GM12878 (cell line): ENCODE results near the gene CFAP52. TPM values are rescaled to one million over a fixed set of nuclear protein-coding genes. Genes with fewer than 3 reads are reported as not detected.

Experiments used
- ATAC-seq: fragments of 200-7000 bp; cut with Tn5 transposase; 3 replicates; pipeline ENCODE4 v1.9.1; 2020; ENCODE audit warnings: mild to moderate bottlenecking, moderate library complexity
- BruUV-seq: library from RNA; stranded (reverse); fragments of 400-500 nt; replicated peaks from 2 replicates; lab custom pipeline; 2021; lab: Mats Ljungman, UMichigan
- CTCF ChIA-PET: fragments of 300-600 bp; sonication (Branson Sonifier 250); formaldehyde crosslinking; extraction: SDS; loops from one replicate; lab custom pipeline; 2021; ENCODE audit warnings: inconsistent platforms; lab: Yijun Ruan, JAX
- POLR2A ChIA-PET: fragments of 350-600 bp; formaldehyde crosslinking; extraction: SDS; loops from one replicate; lab custom pipeline; 2021; ENCODE audit warnings: inconsistent platforms; lab: Charles Lee
- RAD21 ChIA-PET: fragments of 300-600 bp; sonication (Branson Sonifier 250); formaldehyde crosslinking; loops from one replicate; lab custom pipeline; 2023; ENCODE audit warnings: antibody characterized with exemption; ENCODE audit not compliant: unreplicated experiment; lab: Charles Lee
- SMC1A ChIA-PET: fragments of 300-600 bp; sonication (Branson Sonifier 250); formaldehyde crosslinking; loops from one replicate; lab custom pipeline; 2023; ENCODE audit not compliant: unreplicated experiment, uncharacterized antibody; lab: Charles Lee
- DNase-seq: peaks from one replicate; pipeline ENCODE4 v3.0.0-alpha.2; 2011; ENCODE audit warnings: low read depth, low spot score
- FAIRE-seq: peaks from 3 replicates; lab custom pipeline; 2011; peaks lifted over from hg19 to GRCh38; lab: Jason Lieb, UNC
- H2AFZ ChIP-seq: 2 replicates; pipeline ENCODE4 v1.6.0; 2011; ENCODE audit warnings: low read depth, low read length, control low read depth; ENCODE audit not compliant: control insufficient read depth
- H3K27ac ChIP-seq: 2 replicates; pipeline ENCODE4 v1.5.1; 2011; ENCODE audit warnings: control low read depth; ENCODE audit not compliant: control insufficient read depth, insufficient read depth
- H3K27me3 ChIP-seq, 2 experiments: replicated peaks in 1 of 2; 2 replicates each; pipeline versions ENCODE4 v1.6.0 to v1.6.1; 2011; ENCODE audit warnings: low read length in 1 of 2; ENCODE audit not compliant: control insufficient read depth in 2 of 2, insufficient read depth in 2 of 2
- H3K36me3 ChIP-seq, 2 experiments: 2 replicates each; pipeline ENCODE4 v1.5.1; 2011; ENCODE audit warnings: low read length in 1 of 2; ENCODE audit not compliant: control insufficient read depth in 2 of 2, insufficient read depth in 2 of 2
- H3K4me1 ChIP-seq: 2 replicates; pipeline ENCODE4 v1.6.1; 2011; ENCODE audit warnings: mild to moderate bottlenecking, low read length, moderate library complexity, mixed read lengths; ENCODE audit not compliant: control insufficient read depth, insufficient read depth
- H3K4me2 ChIP-seq: 2 replicates; pipeline ENCODE4 v1.6.0; 2011; ENCODE audit warnings: control low read depth; ENCODE audit not compliant: control insufficient read depth, insufficient read depth
- H3K4me3 ChIP-seq: fragments of 200-600 bp; sonication (generic); 2 replicates; pipeline ENCODE4 v1.5.1; 2016
- H3K79me2 ChIP-seq: 2 replicates; pipeline ENCODE4 v1.6.0; 2011; ENCODE audit warnings: low read length; ENCODE audit not compliant: control insufficient read depth, insufficient read depth
- H3K9ac ChIP-seq: 2 replicates; pipeline ENCODE4 v1.8.0; 2011; ENCODE audit warnings: low read length, control low read depth, mixed read lengths; ENCODE audit not compliant: control insufficient read depth, insufficient read depth
- H3K9me3 ChIP-seq: replicated peaks from 3 replicates; pipeline ENCODE4 v1.5.1; 2011; ENCODE audit warnings: mild to moderate bottlenecking, low read length; ENCODE audit not compliant: control insufficient read depth, insufficient read depth
- H4K20me1 ChIP-seq: 2 replicates; pipeline ENCODE4 v1.6.0; 2011; ENCODE audit not compliant: control insufficient read depth, insufficient read depth
- BMI1 ChIP-seq: fragments of 450-650 bp; IDR thresholded peaks from 2 replicates; pipeline ENCODE4 v1.6.1; 2016; ENCODE audit warnings: mild to moderate bottlenecking, moderate library complexity, borderline replicate concordance
- CBX3 ChIP-seq: fragments of 200-600 bp; sonication (generic); IDR thresholded peaks from 2 replicates; pipeline ENCODE4 v1.6.1; 2016; ENCODE audit warnings: low read depth, borderline replicate concordance
- CREM ChIP-seq: IDR thresholded peaks from 2 replicates; pipeline ENCODE4 v1.6.1; 2014; ENCODE audit warnings: antibody characterized with exemption, low read depth
- DPF2 ChIP-seq: fragments of 450-650 bp; IDR thresholded peaks from 2 replicates; pipeline ENCODE4 v1.6.1; 2017; ENCODE audit warnings: mild to moderate bottlenecking
- ESRRA ChIP-seq: IDR thresholded peaks from 2 replicates; pipeline ENCODE4 v1.6.1; 2012; ENCODE audit warnings: mild to moderate bottlenecking, low read length, improper control_type of control experiment
- ETV6 ChIP-seq, 2 experiments: fragments of 450-650 bp in 1 of 2; IDR thresholded peaks in 1 of 2; conservative IDR thresholded peaks in 1 of 2; 2 replicates each; pipeline ENCODE4 v1.6.1; 2014; ENCODE audit warnings: antibody characterized with exemption in 1 of 2, borderline replicate concordance in 1 of 2, low read depth in 1 of 2, mild to moderate bottlenecking in 1 of 2, moderate library complexity in 1 of 2
- MXI1 ChIP-seq: fragments of 150-350 bp; IDR thresholded peaks from 2 replicates; pipeline ENCODE4 v1.6.1; 2011; ENCODE audit warnings: low read depth, mild to moderate bottlenecking, inconsistent platforms, low read length, improper control_type of control experiment
- NBN ChIP-seq: fragments of 450-650 bp; IDR thresholded peaks from 2 replicates; pipeline ENCODE4 v1.6.1; 2016
- NR2C1 ChIP-seq: fragments of 450-650 bp; IDR thresholded peaks from 2 replicates; pipeline ENCODE4 v1.6.1; 2017; ENCODE audit warnings: antibody characterized with exemption, mild to moderate bottlenecking, moderate library complexity
- NR2F1 ChIP-seq: fragments of 450-650 bp; conservative IDR thresholded peaks from 2 replicates; pipeline ENCODE4 v1.6.1; 2017; ENCODE audit warnings: mild to moderate bottlenecking
- SMAD5 ChIP-seq: IDR thresholded peaks from 2 replicates; pipeline ENCODE4 v1.6.1; 2016; ENCODE audit warnings: antibody characterized with exemption, low read depth
- STAT3 ChIP-seq: IDR thresholded peaks from 2 replicates; pipeline ENCODE4 v1.6.1; 2011; ENCODE audit warnings: low read depth, low read length, improper control_type of control experiment
- TAF1 ChIP-seq: IDR thresholded peaks from 2 replicates; pipeline ENCODE4 v1.6.1; 2011; ENCODE audit warnings: mild to moderate bottlenecking, low read depth, low read length, borderline replicate concordance
- TBL1XR1 ChIP-seq: IDR thresholded peaks from 2 replicates; pipeline ENCODE4 v1.6.1; 2012; ENCODE audit warnings: low read depth, low read length, improper control_type of control experiment
- TCF12 ChIP-seq: IDR thresholded peaks from 2 replicates; pipeline ENCODE4 v1.6.1; 2011; ENCODE audit warnings: low read depth, mild to moderate bottlenecking, low read length
- TCF3 ChIP-seq: IDR thresholded peaks from 2 replicates; pipeline ENCODE4 v1.6.1; 2012; ENCODE audit warnings: low read depth, mild to moderate bottlenecking, low read length, borderline replicate concordance; ENCODE audit not compliant: insufficient read depth
- YY1 ChIP-seq: IDR thresholded peaks from 2 replicates; pipeline ENCODE4 v1.6.1; 2011; ENCODE audit warnings: low read depth, mild to moderate bottlenecking, low read length
- ZNF207 ChIP-seq: fragments of 450-650 bp; IDR thresholded peaks from 2 replicates; pipeline ENCODE4 v1.6.1; 2014; ENCODE audit warnings: antibody characterized with exemption, mild to moderate bottlenecking, borderline replicate concordance
- WGBS: methylation state at CpG from one replicate; pipeline ENCODE4 v1.1.6; 2016; ENCODE audit warnings: low lambda C conversion rate; ENCODE audit not compliant: insufficient replicate concordance, insufficient coverage; ENCODE audit errors: missing lambda C conversion rate; 5-methylcytosine and 5-hydroxymethylcytosine counted together
- in situ Hi-C: fragments of 300-500 bp; cut with MboI; formaldehyde crosslinking; loops from 9 replicates; pipeline ENCODE4 v1.14.3; 2018; ENCODE audit warnings: mixed read lengths
- intact Hi-C: fragments of 100-400 bp; cut with micrococcal nuclease; formaldehyde crosslinking; loops from one replicate; pipeline ENCODE4 v1.14.2; 2022; ENCODE audit not compliant: unreplicated experiment
- polyA plus RNA-seq, 11 experiments: library from polyadenylated mRNA; depleted of rRNA in 4 of 11; unstranded in 6 of 11; stranded (reverse) in 5 of 11; fragments of >200 nt; fragmentation: Nextera tagmentation in 4 of 11; fragmentation: Illumina TruSeq in 1 of 11; extraction: Ambion mirVana in 4 of 11; extraction: Trizol in 1 of 11; gene quantifications; 1 replicate in 1 of 11; 2 replicates in 10 of 11; pipeline versions ENCODE4 v1.2.1 to v1.2.3, GENCODE V29; 2011 to 2016; ENCODE audit warnings: inconsistent platforms in 2 of 11, missing spikeins in 2 of 11, low read depth in 1 of 11
- total RNA-seq, 4 experiments: library from RNA; depleted of rRNA in 3 of 4; stranded (reverse); fragments of >200 nt in 3 of 4; fragmentation: Illumina TruSeq in 1 of 4; extraction: Trizol in 1 of 4; gene quantifications; 2 replicates each; pipeline versions ENCODE4 v1.2.1 to v1.2.3, GENCODE V29; 2013 to 2021

The CFAP52 gene
- total and polyA plus RNA-seq, 10 of the 15 experiments (the other 5 are each of a cell fraction or from before 2014, with no cell fraction given): 0.05 to 0.14 TPM; not detected in 8

GRCh38 chr17:9576521-9577372 is at the start of gene CFAP52 (continued):
- peak; percentile 97 for TF ChIP-seq BMI1

DNA sequence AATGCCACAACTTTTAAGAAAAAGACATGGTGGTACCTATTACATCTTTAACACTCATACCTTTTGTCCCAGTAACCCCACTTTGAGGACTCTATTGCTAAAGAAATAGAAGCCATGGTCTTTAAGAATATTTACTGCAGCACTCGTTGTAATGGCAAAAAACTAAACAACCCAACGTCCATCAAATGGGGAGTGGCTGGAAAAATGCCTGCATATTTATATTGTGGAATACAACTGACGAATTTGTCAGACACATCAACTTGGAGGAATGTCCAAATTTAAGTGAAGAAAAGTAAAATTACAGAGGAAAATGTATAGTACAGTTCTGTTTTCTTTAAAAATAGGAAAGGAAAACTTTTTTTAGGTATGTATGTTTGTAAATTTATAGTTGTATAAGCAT is 48.7 kb upstream of the CFAP52 start:
- FAIRE-seq: no peak
- H3K79me2 ChIP-seq: no peaks in the 10 kb centered on the region
- WGBS: 65% methylated on average over 3 of the region's 3 CpGs
- CTCF ChIA-PET: no interaction called here
- H3K4me3 ChIP-seq: no peak overlapping the region
- no peaks in the 10 kb centered on the region for H3K27me3 ChIP-seq
- H4K20me1 ChIP-seq: no peaks in the 10 kb centered on the region
- RAD21 ChIA-PET: no interaction called here
- SMC1A ChIA-PET: interaction anchor here (0.7 kb wide), 1 partner anchor 516 kb away, joined by 4 read pairs; no protein-coding TSS in a partner anchor
- in situ Hi-C loops (no loop called here), intact Hi-C loops (no loop called here)
- no peak overlapping the region for H3K9ac ChIP-seq
- H2AFZ ChIP-seq: no peak overlapping the region
- TF ChIP-seq TCF12 (no peak), CREM (no peak), YY1 (no peak), NBN (no peak), SMAD5 (no peak), STAT3 (no peak), TAF1 (no peak), DPF2 (no peak), ZNF207 (no peak), ETV6 (conservative IDR thresholded peaks at IDR 0.05 in 1 of 2, IDR thresholded peaks at IDR 0.05 in 1 of 2; ENCODE audit: borderline replicate concordance in 1 of 2, low read depth in 1 of 2) (no peak), CBX3 (no peak), TBL1XR1 (no peak), NR2C1 (no peak), ESRRA (no peak), TCF3 (no peak), MXI1 (no peak), NR2F1 (no peak)
- POLR2A ChIA-PET: no interaction called here
- H3K27ac ChIP-seq: no peak overlapping the region
- no peaks in the 10 kb centered on the region for H3K4me1 ChIP-seq
- H3K4me2 ChIP-seq: no peak overlapping the region
- H3K36me3 ChIP-seq: no peaks in the 10 kb centered on the region
- no peak for ATAC-seq
- H3K9me3 ChIP-seq: no peaks in the 10 kb centered on the region
- BruUV-seq: no TSS peak
- DNase-seq: no peak
